ENCODE data around the gene SLC5A11. TPM values are rescaled to one million over a fixed set of nuclear protein-coding genes. Genes with fewer than 3 reads are reported as not detected.

The SLC5A11 gene
- total and polyA plus RNA-seq, 12 donors = 0.06 to 0.12 TPM; not detected in 10

DNA sequence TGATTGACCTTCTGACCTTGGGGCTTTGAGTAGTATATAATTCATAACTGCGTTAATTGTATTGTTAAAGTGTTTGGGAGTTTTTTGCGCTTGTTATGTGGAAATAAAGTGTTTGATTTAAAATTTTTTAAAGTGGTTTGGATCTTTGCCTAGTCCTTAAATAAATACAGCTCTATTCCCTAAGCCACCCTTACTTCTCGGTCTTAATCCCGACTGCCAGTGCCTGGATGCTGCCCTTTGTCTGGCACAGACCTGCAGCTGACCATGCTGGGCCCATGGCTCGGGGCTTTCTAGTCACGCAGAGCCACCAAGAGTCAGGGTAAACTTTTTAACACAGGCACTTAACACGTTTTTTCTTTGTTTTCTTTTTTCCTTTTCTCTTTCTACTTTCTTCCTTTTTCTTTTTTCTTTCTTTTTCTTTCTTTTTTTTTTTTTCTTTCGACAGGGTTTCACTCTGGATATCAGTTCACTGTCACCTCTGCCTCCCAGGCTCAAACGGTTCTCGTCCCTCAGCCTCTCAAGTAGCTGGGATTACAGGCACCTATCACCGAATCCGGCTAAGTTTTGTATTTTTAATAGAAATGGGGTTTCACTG is 19.6 kb upstream of the SLC5A11 start:
- DNase-seq (no peak), ATAC-seq (no peak)
- intact Hi-C loops (cut with DNase I) = loop anchor here in 2 of 10 donors (10.0 kb wide), 2 partner anchors 99 to 119 kb away; no protein-coding TSS in a partner anchor
- TF ChIP-seq, protein P1, sequence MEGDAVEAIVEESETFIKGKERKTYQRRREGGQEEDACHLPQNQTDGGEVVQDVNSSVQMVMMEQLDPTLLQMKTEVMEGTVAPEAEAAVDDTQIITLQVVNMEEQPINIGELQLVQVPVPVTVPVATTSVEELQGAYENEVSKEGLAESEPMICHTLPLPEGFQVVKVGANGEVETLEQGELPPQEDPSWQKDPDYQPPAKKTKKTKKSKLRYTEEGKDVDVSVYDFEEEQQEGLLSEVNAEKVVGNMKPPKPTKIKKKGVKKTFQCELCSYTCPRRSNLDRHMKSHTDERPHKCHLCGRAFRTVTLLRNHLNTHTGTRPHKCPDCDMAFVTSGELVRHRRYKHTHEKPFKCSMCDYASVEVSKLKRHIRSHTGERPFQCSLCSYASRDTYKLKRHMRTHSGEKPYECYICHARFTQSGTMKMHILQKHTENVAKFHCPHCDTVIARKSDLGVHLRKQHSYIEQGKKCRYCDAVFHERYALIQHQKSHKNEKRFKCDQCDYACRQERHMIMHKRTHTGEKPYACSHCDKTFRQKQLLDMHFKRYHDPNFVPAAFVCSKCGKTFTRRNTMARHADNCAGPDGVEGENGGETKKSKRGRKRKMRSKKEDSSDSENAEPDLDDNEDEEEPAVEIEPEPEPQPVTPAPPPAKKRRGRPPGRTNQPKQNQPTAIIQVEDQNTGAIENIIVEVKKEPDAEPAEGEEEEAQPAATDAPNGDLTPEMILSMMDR (IDR thresholded peaks at IDR 0.05) = no peak
- no peaks in the 10 kb centered on the region for H3K4me1 ChIP-seq
- WGBS, 2 donors = 85 to 88% methylated on average over 12 of the region's 12 CpGs
- H3K9me3 ChIP-seq = no peaks in the 10 kb centered on the region
- no peaks in the 10 kb centered on the region for H3K27me3 ChIP-seq
- H3K36me3 ChIP-seq = peaks cover 5 to 79% (median 27%) of the 10 kb centered on the region in 9 donors
- H3K27ac ChIP-seq = no peak overlapping the region
- H3K4me3 ChIP-seq = no peak overlapping the region

DNA sequence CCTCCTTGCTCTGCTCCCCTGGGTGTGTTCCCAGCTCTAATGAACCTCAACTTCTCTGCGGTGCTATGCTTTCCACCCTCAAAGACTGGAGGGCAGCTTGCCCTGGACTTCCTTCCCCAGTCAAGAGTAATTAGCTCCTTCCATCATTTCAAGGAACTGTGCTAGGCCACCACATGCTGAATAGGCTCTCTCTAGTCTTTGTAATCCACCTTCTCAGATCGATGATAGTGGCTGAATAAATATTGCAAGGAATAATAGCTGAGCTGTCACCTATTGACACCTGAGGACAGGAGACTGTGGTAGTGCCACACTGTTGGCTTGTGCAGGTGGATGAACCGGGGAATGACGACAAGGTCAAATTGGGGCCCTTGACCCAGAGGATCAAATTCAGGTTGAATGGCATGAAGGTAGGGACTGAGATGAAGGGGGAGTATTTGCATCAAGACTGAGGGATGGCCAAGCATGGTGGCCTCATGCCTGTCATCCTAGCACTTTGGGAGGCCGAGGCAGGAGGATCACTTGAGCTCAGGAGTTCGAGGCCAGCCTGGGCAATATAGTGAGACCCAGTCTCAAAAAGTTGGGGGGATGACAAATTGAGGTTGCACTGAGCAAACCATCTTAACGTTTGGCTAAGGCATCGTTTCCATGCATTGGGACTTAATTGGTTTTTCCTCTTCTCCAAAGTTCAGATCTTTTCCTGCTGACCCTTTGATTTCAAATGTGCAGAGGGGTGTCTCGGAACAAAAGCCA is 18.8 kb upstream of the SLC5A11 start:
- Histone ChIP-seq H3K9me3 (no peaks in the 10 kb centered on the region), H3K27ac (no peak overlapping the region), H3K4me3 (no peak overlapping the region), H3K36me3 (peaks cover 0 to 71% (median 19%) of the 10 kb centered on the region in 9 donors), H3K4me1 (no peaks in the 10 kb centered on the region), H3K27me3 (no peaks in the 10 kb centered on the region)
- intact Hi-C loops (cut with DNase I) = loop anchor here in 2 of 10 donors (10.0 kb wide), 2 partner anchors 98 to 118 kb away; no protein-coding TSS in a partner anchor
- ATAC-seq (no peak), DNase-seq (no peak)
- TF ChIP-seq, protein P1 (IDR thresholded peaks at IDR 0.05) = no peak
- 92 to 94% methylated on average over 9 of the region's 9 CpGs for WGBS, 2 donors

DNA sequence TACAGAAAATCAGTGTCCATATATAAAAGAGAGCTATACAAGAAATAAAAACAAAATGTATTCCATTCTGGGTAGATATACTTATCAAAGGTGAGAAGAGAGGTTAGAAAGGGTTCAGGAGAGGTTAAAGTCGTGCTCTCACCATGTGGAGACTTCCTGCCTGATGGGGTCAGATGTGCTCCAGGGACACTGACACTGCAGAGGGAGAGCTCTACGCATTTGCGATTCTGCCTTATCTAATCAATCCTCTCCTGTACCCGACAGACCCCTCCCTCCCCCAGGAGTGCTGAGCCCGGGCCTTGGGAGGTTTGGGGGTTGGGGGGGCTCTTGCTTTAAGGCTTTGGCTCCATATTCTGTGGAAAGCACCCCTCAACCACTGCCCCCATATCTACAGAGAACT is 16.6 kb upstream of the SLC5A11 start:
- no peaks in the 10 kb centered on the region for H3K9me3 ChIP-seq
- TF ChIP-seq, protein P1 (IDR thresholded peaks at IDR 0.05) = no peak
- H3K27ac ChIP-seq = no peak overlapping the region
- H3K27me3 ChIP-seq = no peaks in the 10 kb centered on the region
- H3K36me3 ChIP-seq = peaks cover 0 to 49% (median 13%) of the 10 kb centered on the region in 9 donors
- no peak overlapping the region for H3K4me3 ChIP-seq
- intact Hi-C loops (cut with DNase I) = loop anchor here in 2 of 10 donors (10.0 kb wide), 2 partner anchors 96 to 116 kb away; no protein-coding TSS in a partner anchor
- H3K4me1 ChIP-seq = no peaks in the 10 kb centered on the region
- ATAC-seq = no peak
- DNase-seq = no peak
- 26 to 29% methylated on average over 5 of the region's 5 CpGs for WGBS, 2 donors

DNA sequence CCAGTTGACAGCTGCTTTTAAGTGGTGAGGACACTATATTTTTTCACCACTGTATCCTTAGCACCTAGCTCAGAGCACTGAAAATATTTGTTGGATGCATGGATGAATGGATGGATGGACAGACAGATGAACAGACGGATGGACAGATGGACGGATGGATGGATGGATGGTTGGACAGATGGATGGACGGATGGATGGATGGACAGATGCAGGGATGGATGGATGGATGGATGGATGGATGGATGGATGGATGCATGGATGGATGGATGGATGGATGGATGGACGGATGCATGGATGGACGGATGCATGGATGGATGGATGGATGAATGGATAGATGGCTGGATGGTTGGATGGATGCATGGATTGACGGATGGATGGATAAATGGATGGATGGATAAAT is 12.4 kb upstream of the SLC5A11 start:
- intact Hi-C loops (cut with DNase I) = no loop called here
- Histone ChIP-seq H3K27ac (no peak overlapping the region), H3K9me3 (no peaks in the 10 kb centered on the region), H3K4me1 (peaks cover 0 to under 1% (median 0%) of the 10 kb centered on the region in 9 donors), H3K4me3 (no peak overlapping the region), H3K27me3 (no peaks in the 10 kb centered on the region), H3K36me3 (peaks cover 0 to 7% (median 0%) of the 10 kb centered on the region in 9 donors)
- WGBS, 2 donors = 91 to 95% methylated on average over 6 of the region's 6 CpGs
- no peak for ATAC-seq
- TF ChIP-seq, protein P1 (IDR thresholded peaks at IDR 0.05) = no peak
- no peak for DNase-seq

Data from heart right ventricle (tissue), 16 donors.